SK-N-SH treated with all-trans-retinoic acid at 6 μM for 48 hours (cell line): ENCODE results near the gene ZC3H8.

Experiments used
- CREB5 ChIP-seq: fragments of 250-450 bp; sonication (Bioruptor Pico); IDR thresholded peaks from 2 replicates; pipeline ENCODE4 v1.5.1; 2020; ENCODE audit warnings: low read depth, mild to moderate bottlenecking, moderate library complexity
- CSRNP3 ChIP-seq: fragments of 250-450 bp; sonication (Bioruptor Pico); IDR thresholded peaks from 2 replicates; pipeline ENCODE4 v1.5.1; 2021; ENCODE audit warnings: mild to moderate bottlenecking, moderate library complexity
- GLIS3 ChIP-seq: fragments of 250-450 bp; sonication (Bioruptor Pico); IDR thresholded peaks from 2 replicates; pipeline ENCODE4 v1.5.0; 2020; ENCODE audit warnings: mild to moderate bottlenecking, moderate library complexity
- ISL1 ChIP-seq: fragments of 250-450 bp; sonication (Bioruptor Pico); IDR thresholded peaks from 2 replicates; pipeline ENCODE4 v2.1.2; 2022; ENCODE audit warnings: mild to moderate bottlenecking, moderate library complexity
- PATZ1 ChIP-seq: fragments of 250-450 bp; sonication (Bioruptor Pico); IDR thresholded peaks from 2 replicates; pipeline ENCODE4 v1.8.0; 2020; ENCODE audit warnings: mild to moderate bottlenecking, moderate library complexity, borderline replicate concordance
- RARB ChIP-seq: fragments of 250-450 bp; sonication (Bioruptor Pico); IDR thresholded peaks from 2 replicates; pipeline ENCODE4 v1.8.0; 2021; ENCODE audit warnings: mild to moderate bottlenecking, moderate library complexity
- ZNF565 ChIP-seq: fragments of 450-650 bp; formaldehyde crosslinking; conservative IDR thresholded peaks from 2 replicates; pipeline ENCODE4 v1.5.0; 2020; ENCODE audit warnings: low read depth, mild to moderate bottlenecking, moderate library complexity
- ZNF70 ChIP-seq: fragments of 450-650 bp; formaldehyde crosslinking; IDR thresholded peaks from 2 replicates; pipeline ENCODE4 v1.5.0; 2020; ENCODE audit warnings: mild to moderate bottlenecking, moderate library complexity

GRCh38 chr2:112301973-112302372 is 47.1 kb upstream of the ZC3H8 start:
- no peak for TF ChIP-seq GLIS3 (CRISPR knock-in tag)
- no peak for TF ChIP-seq ZNF565 (CRISPR knock-in tag)
- TF ChIP-seq PATZ1 (CRISPR knock-in tag) = no peak
- no peak for TF ChIP-seq CREB5 (CRISPR knock-in tag)
- no peak for TF ChIP-seq RARB (CRISPR knock-in tag)
- TF ChIP-seq ZNF70 = no peak
- TF ChIP-seq ISL1 (CRISPR knock-in tag) = no peak; the same call in none of the 2 replicates
- no peak for TF ChIP-seq CSRNP3
